GM10266 (cell line): ENCODE results near the gene FRY.

ENCODE experiments used
- DNase-seq: peaks from one replicate; pipeline ENCODE4 v3.0.0; 2012; ENCODE audit errors: extremely low spot score
- CTCF ChIP-seq: IDR thresholded peaks from 2 replicates; pipeline ENCODE4 v1.5.1; 2012; ENCODE audit warnings: mild to moderate bottlenecking, low read depth; ENCODE audit not compliant: control insufficient read depth, insufficient read depth; ENCODE audit errors: missing control alignments

FRY gene

GRCh38 chr13:32025730-32026129 lies 5.8 kb upstream of the FRY start:
- TF ChIP-seq CTCF: no peak
- DNase-seq: no peak

- no peak for TF ChIP-seq CTCF
These were observed 5.0 kb upstream of the FRY start for GRCh38 chr13:32026623-32027022.

GRCh38 chr13:32028711-32029110 lies 2.9 kb upstream of the FRY start:
- no peak for DNase-seq
- no peak for TF ChIP-seq CTCF

More at GRCh38 chr13:32026623-32027022, 5.0 kb upstream of the FRY start:
- DNase-seq: no peak

GRCh38 chr13:32029684-32030083 lies 1.9 kb upstream of the FRY start:
- no peak for TF ChIP-seq CTCF
- DNase-seq: no peak

- no peak for DNase-seq
These were observed 319 bp downstream of the FRY start for GRCh38 chr13:32031815-32032370.

GRCh38 chr13:32032759-32033158 lies 1.2 kb downstream of the FRY start:
- DNase-seq: no peak
- no peak for TF ChIP-seq CTCF

More at GRCh38 chr13:32031815-32032370, 319 bp downstream of the FRY start:
- no peak for TF ChIP-seq CTCF

- DNase-seq: no peak
- no peak for TF ChIP-seq CTCF
These were observed 2.2 kb downstream of the FRY start for GRCh38 chr13:32033744-32034143.
